Lower leg skin (tissue), 4 donors: Measurements from ENCODE around the gene TAF11L12. TPM values are rescaled to one million over a fixed set of nuclear protein-coding genes. Genes with fewer than 3 reads are reported as not detected.
"Not testable (repeated sequence)": the region's sequence is repeated elsewhere in the genome, so short reads cannot be mapped to it uniquely, and the experiment has no call there.

Experiments used
- DNase-seq, 2 donors: peaks; one replicate each; pipeline ENCODE4 v3.0.0-alpha.2; 2019; ENCODE audit warnings: low spot score in 2 of 2
- H3K4me3 ChIP-seq: fragments of 200-600 bp; sonication (generic); 2 replicates; pipeline ENCODE4 v1.5.1; 2017; ENCODE audit warnings: mild to moderate bottlenecking, low read depth; ENCODE audit not compliant: poor library complexity, severe bottlenecking
- CTCF ChIP-seq, 3 donors: fragments of 450-650 bp; IDR thresholded peaks; one replicate each; pipeline ENCODE4 v1.5.1; 2016; ENCODE audit warnings: antibody characterized with exemption in 3 of 3, mild to moderate bottlenecking in 3 of 3, moderate library complexity in 2 of 3
- POLR2A ChIP-seq, 2 donors: fragments of 450-650 bp; IDR thresholded peaks; one replicate each; pipeline ENCODE4 v1.6.1; 2016 to 2017; ENCODE audit warnings: antibody characterized with exemption in 2 of 2, mild to moderate bottlenecking in 1 of 2, moderate library complexity in 1 of 2
- WGBS, 2 donors: methylation state at CpG; one replicate each; pipeline ENCODE4 v1.1.5; 2018; 5-methylcytosine and 5-hydroxymethylcytosine counted together
- intact Hi-C: fragments of 100-400 bp; cut with DNase I; formaldehyde crosslinking; loops from one replicate; pipeline ENCODE4 v1.15.0; 2023; ENCODE audit warnings: low total_unique reads
- total RNA-seq, 4 donors: library from RNA; depleted of rRNA; stranded (reverse); fragments of >200 nt; gene quantifications; one replicate each; pipeline ENCODE4 v1.1.0, GENCODE V29; 2016

Gene TAF11L12
- total RNA-seq, 4 donors from 2014 or later: not detected

GRCh38 chr5:17619354-17619753 is 9.2 kb downstream of the TAF11L12 start:
- intact Hi-C loops: no loop called here
- no peak for DNase-seq
- TF ChIP-seq POLR2A (IDR thresholded peaks at IDR 0.05) (no peak), CTCF (IDR thresholded peaks at IDR 0.05) (no peak)
- no peak overlapping the region for H3K4me3 ChIP-seq
- 57 to 60% methylated on average over 3 of the region's 3 CpGs for WGBS, 2 donors

GRCh38 chr5:17620627-17621026 is 10.4 kb downstream of the TAF11L12 start:
- no peak for TF ChIP-seq POLR2A (IDR thresholded peaks at IDR 0.05)
- TF ChIP-seq CTCF (IDR thresholded peaks at IDR 0.05): no peak
- H3K4me3 ChIP-seq: no peak overlapping the region
- DNase-seq: no peak
- intact Hi-C loops: no loop called here
- WGBS, 2 donors: 80 to 87% methylated on average over 5 to 15 of the region's 17 CpGs

- no peak for DNase-seq
- no peak overlapping the region for H3K4me3 ChIP-seq
- intact Hi-C loops: no loop called here
- 92 to 98% methylated on average over 7 to 8 of the region's 11 CpGs for WGBS, 2 donors
- TF ChIP-seq POLR2A (IDR thresholded peaks at IDR 0.05): no peak
- TF ChIP-seq CTCF (IDR thresholded peaks at IDR 0.05): no peak
Observed at GRCh38 chr5:17625686-17626085, 15.5 kb downstream of the TAF11L12 start.

GRCh38 chr5:17631788-17632187 is 21.6 kb downstream of the TAF11L12 start, which contains the start of gene TAF11L13:
TSS of gene TAF11L13 (plus strand) at chr5:17632088.
- 92 to 100% methylated on average over 5 to 12 of the region's 12 CpGs for WGBS, 2 donors
- not testable (repeated sequence) for H3K4me3 ChIP-seq, DNase-seq

GRCh38 chr5:17634160-17634559 is 24.0 kb downstream of the TAF11L12 start, which contains the start of gene TAF11L14:
TSS of gene TAF11L14 (plus strand) at chr5:17634460.
- TF ChIP-seq CTCF (IDR thresholded peaks at IDR 0.05) (no peak), POLR2A (IDR thresholded peaks at IDR 0.05) (no peak)
- intact Hi-C loops: no loop called here
- 70 to 75% methylated on average over 5 of the region's 5 CpGs for WGBS, 2 donors
- no peak within 1 kb of the TSS for H3K4me3 ChIP-seq
- no peak for DNase-seq

More at GRCh38 chr5:17631788-17632187, 21.6 kb downstream of the TAF11L12 start, which contains the start of gene TAF11L13:
- intact Hi-C loops: not testable (repeated sequence)

GRCh38 chr5:17649232-17649631 is 39.0 kb downstream of the TAF11L12 start:
- intact Hi-C loops, H3K4me3 ChIP-seq, DNase-seq: not testable (repeated sequence)
- 97 to 98% methylated on average over 10 of the region's 10 CpGs for whole genome bisulfite sequencing, 2 donors

- DNase-seq, intact Hi-C loops, H3K4me3 ChIP-seq: not testable (repeated sequence)
- WGBS, 2 donors: 94 to 98% methylated on average over 6 to 7 of the region's 32 CpGs
Observed at GRCh38 chr5:17655201-17655759, 45.1 kb downstream of the TAF11L12 start.
